Measurements from ENCODE around the gene MRPL1.

The MRPL1 gene

DNA sequence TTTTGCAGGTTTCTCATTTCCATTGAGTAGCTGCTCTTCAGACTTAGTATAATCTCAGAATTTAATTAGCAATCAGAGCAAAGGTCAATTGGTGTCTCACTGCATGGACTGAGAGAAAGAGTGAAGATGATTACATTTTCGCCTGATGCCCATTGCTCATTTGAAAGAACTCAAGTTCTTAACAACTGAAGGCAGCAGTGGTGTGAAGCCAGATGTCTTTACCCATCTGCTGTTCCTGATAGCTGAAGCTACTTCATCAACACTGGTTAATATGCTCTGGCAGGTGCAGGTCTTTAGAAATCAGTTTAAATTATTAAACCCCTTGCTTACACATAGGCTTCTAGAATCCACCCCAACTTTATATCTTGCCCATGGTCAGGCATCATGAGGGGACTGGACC lies 130.0 kb downstream of the MRPL1 start:
- Histone ChIP-seq H3K9me3 (ENCODE audit: insufficient read depth, low read depth, low read length) (no peaks in the 10 kb centered on the region), H3K4me2 (ENCODE audit: low read depth, low read length, poor library complexity, severe bottlenecking) (no peak overlapping the region), H3K9me2 (replicated peaks; ENCODE audit: low read depth, low read length) (no peaks in the 10 kb centered on the region), H2AFZ (ENCODE audit: low read length) (no peak overlapping the region), H3K36me3 (ENCODE audit: insufficient read depth, low read length) (no peaks in the 10 kb centered on the region), H3K27me3 (ENCODE audit: insufficient read depth, low read length, poor library complexity, severe bottlenecking) (no peaks in the 10 kb centered on the region), H3K4me1 (ENCODE audit: insufficient read depth, low read length, poor library complexity, severe bottlenecking) (peaks cover 8% of the 10 kb centered on the region), H3K4me3 (ENCODE audit: low read length, poor library complexity, severe bottlenecking) (no peak overlapping the region), H3F3A (ENCODE audit: low read depth) (no peaks in the 10 kb centered on the region), H4K20me1 (ENCODE audit: insufficient read depth, low read length, poor library complexity, severe bottlenecking) (no peaks in the 10 kb centered on the region), H3K79me2 (ENCODE audit: insufficient read depth, low read length) (no peaks in the 10 kb centered on the region), H3K9ac (ENCODE audit: low read depth, low read length, poor library complexity, severe bottlenecking) (no peak overlapping the region)
- TF ChIP-seq CTCF (conservative IDR thresholded peaks at IDR 0.05; ENCODE audit: low read length): no peak
- no peak for TF ChIP-seq EZH2phosphoT487 (IDR thresholded peaks at IDR 0.05; ENCODE audit: borderline replicate concordance)

- Histone ChIP-seq H4K20me1 (ENCODE audit: insufficient read depth, low read length, poor library complexity, severe bottlenecking) (no peaks in the 10 kb centered on the region), H3K4me1 (ENCODE audit: insufficient read depth, low read length, poor library complexity, severe bottlenecking) (peaks cover 8% of the 10 kb centered on the region), H3K4me3 (ENCODE audit: low read length, poor library complexity, severe bottlenecking) (no peak overlapping the region), H3K27me3 (ENCODE audit: insufficient read depth, low read length, poor library complexity, severe bottlenecking) (no peaks in the 10 kb centered on the region), H3F3A (ENCODE audit: low read depth) (no peaks in the 10 kb centered on the region), H3K36me3 (ENCODE audit: insufficient read depth, low read length) (no peaks in the 10 kb centered on the region), H3K9ac (ENCODE audit: low read depth, low read length, poor library complexity, severe bottlenecking) (no peak overlapping the region), H3K9me3 (ENCODE audit: insufficient read depth, low read depth, low read length) (no peaks in the 10 kb centered on the region), H3K4me2 (ENCODE audit: low read depth, low read length, poor library complexity, severe bottlenecking) (no peak overlapping the region), H3K79me2 (ENCODE audit: insufficient read depth, low read length) (no peaks in the 10 kb centered on the region), H2AFZ (ENCODE audit: low read length) (no peak overlapping the region), H3K9me2 (replicated peaks; ENCODE audit: low read depth, low read length) (no peaks in the 10 kb centered on the region)
- no peak for TF ChIP-seq EZH2phosphoT487 (IDR thresholded peaks at IDR 0.05; ENCODE audit: borderline replicate concordance)
- peak; percentile 89 for TF ChIP-seq CTCF (conservative IDR thresholded peaks at IDR 0.05; ENCODE audit: low read length)
These were observed 131.6 kb downstream of the MRPL1 start for GRCh38 chr4:77994194-77994721.

DNA sequence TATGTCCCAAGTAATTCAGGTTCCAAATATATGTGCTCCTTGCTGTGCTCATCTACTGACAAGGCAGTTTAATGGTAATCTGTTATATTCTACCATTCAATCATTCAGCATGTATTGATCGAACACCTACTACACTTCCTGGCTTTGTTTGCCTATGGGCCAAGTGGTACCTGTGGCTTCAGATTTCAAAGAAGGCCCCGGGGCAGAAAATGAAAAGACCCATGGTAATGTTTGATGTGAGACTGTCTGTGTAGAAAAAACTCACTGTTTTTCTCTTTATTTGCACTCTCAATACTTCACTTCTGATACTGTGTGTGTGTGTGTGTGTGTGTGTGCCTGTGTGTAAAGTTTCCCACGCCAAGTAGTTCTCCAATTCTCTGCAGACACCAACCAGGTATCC lies 133.4 kb downstream of the MRPL1 start:
- Histone ChIP-seq H3K9me2 (replicated peaks; ENCODE audit: low read depth, low read length) (no peaks in the 10 kb centered on the region), H3K4me1 (ENCODE audit: insufficient read depth, low read length, poor library complexity, severe bottlenecking) (no peaks in the 10 kb centered on the region), H3K4me2 (ENCODE audit: low read depth, low read length, poor library complexity, severe bottlenecking) (no peak overlapping the region), H3K9me3 (ENCODE audit: insufficient read depth, low read depth, low read length) (no peaks in the 10 kb centered on the region), H3K27me3 (ENCODE audit: insufficient read depth, low read length, poor library complexity, severe bottlenecking) (no peaks in the 10 kb centered on the region), H3F3A (ENCODE audit: low read depth) (no peaks in the 10 kb centered on the region), H3K79me2 (ENCODE audit: insufficient read depth, low read length) (no peaks in the 10 kb centered on the region), H3K9ac (ENCODE audit: low read depth, low read length, poor library complexity, severe bottlenecking) (no peak overlapping the region), H4K20me1 (ENCODE audit: insufficient read depth, low read length, poor library complexity, severe bottlenecking) (no peaks in the 10 kb centered on the region), H2AFZ (ENCODE audit: low read length) (no peak overlapping the region), H3K36me3 (ENCODE audit: insufficient read depth, low read length) (no peaks in the 10 kb centered on the region), H3K4me3 (ENCODE audit: low read length, poor library complexity, severe bottlenecking) (no peak overlapping the region)
- TF ChIP-seq CTCF (conservative IDR thresholded peaks at IDR 0.05; ENCODE audit: low read length) (no peak), EZH2phosphoT487 (IDR thresholded peaks at IDR 0.05; ENCODE audit: borderline replicate concordance) (no peak)
